HFFc6 (cell line): Measurements from ENCODE around the gene AKAP1. TPM values are rescaled to one million over a fixed set of nuclear protein-coding genes. Genes with fewer than 3 reads are reported as not detected.

Source experiments
- DNase-seq: peaks from one replicate; pipeline ENCODE4 v3.0.0-alpha.2; 2018
- H3K27ac Mint-ChIP-seq: 2 replicates; pipeline ENCODE4 v1.8.0; 2020; ENCODE audit warnings: mild to moderate bottlenecking, mixed read lengths
- H3K27me3 Mint-ChIP-seq: 2 replicates; pipeline ENCODE4 v1.8.0; 2021; ENCODE audit warnings: mild to moderate bottlenecking, moderate library complexity, mixed read lengths; ENCODE audit not compliant: insufficient read depth
- H3K36me3 Mint-ChIP-seq: 2 replicates; pipeline ENCODE4 v1.8.0; 2021; ENCODE audit warnings: low read depth, mixed read lengths
- H3K4me1 Mint-ChIP-seq: 2 replicates; pipeline ENCODE4 v1.8.0; 2020; ENCODE audit warnings: low read depth, mixed read lengths
- H3K4me3 Mint-ChIP-seq: 2 replicates; pipeline ENCODE4 v1.8.0; 2020; ENCODE audit warnings: mild to moderate bottlenecking, moderate library complexity, mixed read lengths
- H3K9me3 Mint-ChIP-seq: 2 replicates; pipeline ENCODE4 v1.8.0; 2020; ENCODE audit warnings: mild to moderate bottlenecking, mixed read lengths
- total RNA-seq, 6 experiments: library from RNA; stranded (reverse); fragmentation: NEBNext Ultra II Directional; extraction: Animal tissue kit (Norgen Biotek cat#: 25700); gene quantifications; 2 replicates in 1 of 6; 3 replicates in 5 of 6; pipeline ENCODE4 v1.2.3, GENCODE V29; 2021
- TF ChIP-seq, protein P1 (sequence below): fragments of 200-600 bp; sonication (generic); IDR thresholded peaks from 2 replicates; pipeline ENCODE4 v1.5.0; 2021; ENCODE audit warnings: antibody characterized with exemption, mild to moderate bottlenecking

AKAP1 gene
- total RNA-seq, 6 experiments from 2014 or later: 9.7 to 12.6 (median 10.7) TPM

DNA sequence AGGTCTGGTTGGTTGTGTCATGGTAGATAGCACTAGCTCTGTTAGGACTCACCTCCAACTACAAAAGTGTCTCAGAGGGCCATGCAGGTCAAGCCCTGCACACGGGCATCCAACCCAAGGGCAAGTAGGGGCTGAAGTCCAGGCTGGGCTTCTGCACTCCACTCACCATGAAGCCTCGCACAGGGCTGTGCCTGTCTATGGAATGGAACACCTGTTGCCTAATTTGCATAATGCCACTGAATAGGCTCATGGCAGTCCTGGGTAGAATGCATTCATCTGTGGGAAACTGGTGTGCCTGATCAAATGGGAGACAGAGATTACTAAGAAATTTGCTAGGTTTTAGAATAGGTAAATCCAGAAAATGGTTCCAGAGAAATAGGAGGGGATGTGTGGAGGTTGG lies 8.0 kb upstream of the AKAP1 start:
- Mint-ChIP-seq H3K4me3 (no peak overlapping the region), H3K27ac (no peak overlapping the region), H3K4me1 (peaks cover 6% of the 10 kb centered on the region), H3K9me3 (no peaks in the 10 kb centered on the region), H3K27me3 (peaks cover 18% of the 10 kb centered on the region), H3K36me3 (no peaks in the 10 kb centered on the region)
- TF ChIP-seq, protein P1, sequence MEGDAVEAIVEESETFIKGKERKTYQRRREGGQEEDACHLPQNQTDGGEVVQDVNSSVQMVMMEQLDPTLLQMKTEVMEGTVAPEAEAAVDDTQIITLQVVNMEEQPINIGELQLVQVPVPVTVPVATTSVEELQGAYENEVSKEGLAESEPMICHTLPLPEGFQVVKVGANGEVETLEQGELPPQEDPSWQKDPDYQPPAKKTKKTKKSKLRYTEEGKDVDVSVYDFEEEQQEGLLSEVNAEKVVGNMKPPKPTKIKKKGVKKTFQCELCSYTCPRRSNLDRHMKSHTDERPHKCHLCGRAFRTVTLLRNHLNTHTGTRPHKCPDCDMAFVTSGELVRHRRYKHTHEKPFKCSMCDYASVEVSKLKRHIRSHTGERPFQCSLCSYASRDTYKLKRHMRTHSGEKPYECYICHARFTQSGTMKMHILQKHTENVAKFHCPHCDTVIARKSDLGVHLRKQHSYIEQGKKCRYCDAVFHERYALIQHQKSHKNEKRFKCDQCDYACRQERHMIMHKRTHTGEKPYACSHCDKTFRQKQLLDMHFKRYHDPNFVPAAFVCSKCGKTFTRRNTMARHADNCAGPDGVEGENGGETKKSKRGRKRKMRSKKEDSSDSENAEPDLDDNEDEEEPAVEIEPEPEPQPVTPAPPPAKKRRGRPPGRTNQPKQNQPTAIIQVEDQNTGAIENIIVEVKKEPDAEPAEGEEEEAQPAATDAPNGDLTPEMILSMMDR: no peak
- DNase-seq: no peak

DNA sequence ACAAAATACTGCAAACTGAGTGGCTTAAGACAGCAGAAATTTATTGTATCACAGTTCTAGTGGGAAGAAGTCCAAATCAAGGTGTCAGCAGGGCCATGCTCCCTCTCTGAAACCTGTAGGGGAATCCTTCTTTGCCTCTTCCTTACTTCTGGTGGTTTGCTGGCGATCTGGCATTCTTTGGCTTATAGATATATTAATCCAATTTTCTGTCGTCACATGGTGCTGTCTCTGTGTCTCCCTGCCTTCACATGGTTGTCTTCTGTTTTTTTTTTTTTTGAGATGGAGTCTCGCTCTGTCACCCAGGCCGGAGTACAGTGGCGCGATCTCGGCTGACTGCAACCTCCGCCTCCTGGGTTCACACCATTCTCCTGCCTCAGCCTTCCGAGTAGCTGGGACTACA lies 6.8 kb upstream of the AKAP1 start:
- peaks cover 13% of the 10 kb centered on the region for H3K4me1 Mint-ChIP-seq
- no peak for DNase-seq

DNA sequence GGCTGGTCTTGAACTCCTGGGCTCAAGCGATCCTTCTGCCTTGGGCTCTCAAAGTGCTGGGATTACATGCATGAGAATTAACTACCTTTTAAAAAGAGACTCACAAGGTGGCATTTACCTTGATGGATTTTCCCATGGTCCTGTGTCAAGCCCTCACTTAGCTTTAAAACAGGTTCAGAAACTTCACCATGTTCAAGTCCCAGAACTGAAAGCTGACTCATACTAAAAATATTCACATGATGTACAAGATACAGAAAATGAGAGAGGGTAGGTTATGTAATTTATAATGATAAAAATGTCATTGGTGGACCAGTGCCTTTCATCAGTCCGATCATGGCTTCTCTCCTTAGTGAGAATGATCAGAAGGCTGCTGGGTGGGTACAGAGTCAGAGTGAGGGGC lies 4.3 kb upstream of the AKAP1 start:
- H3K27me3 Mint-ChIP-seq: peaks cover 8% of the 10 kb centered on the region
- no peaks in the 10 kb centered on the region for H3K9me3 Mint-ChIP-seq
- H3K27ac Mint-ChIP-seq: no peak overlapping the region
- TF ChIP-seq, protein P1: no peak
- no peak overlapping the region for H3K4me3 Mint-ChIP-seq
- DNase-seq: no peak
- peaks cover 17% of the 10 kb centered on the region for H3K4me1 Mint-ChIP-seq
- no peaks in the 10 kb centered on the region for H3K36me3 Mint-ChIP-seq

More for the DNA sequence above, 6.8 kb upstream of the AKAP1 start:
- Mint-ChIP-seq H3K4me3 (no peak overlapping the region), H3K36me3 (no peaks in the 10 kb centered on the region), H3K27me3 (peaks cover 11% of the 10 kb centered on the region), H3K9me3 (no peaks in the 10 kb centered on the region), H3K27ac (no peak overlapping the region)
- TF ChIP-seq, protein P1: no peak

DNA sequence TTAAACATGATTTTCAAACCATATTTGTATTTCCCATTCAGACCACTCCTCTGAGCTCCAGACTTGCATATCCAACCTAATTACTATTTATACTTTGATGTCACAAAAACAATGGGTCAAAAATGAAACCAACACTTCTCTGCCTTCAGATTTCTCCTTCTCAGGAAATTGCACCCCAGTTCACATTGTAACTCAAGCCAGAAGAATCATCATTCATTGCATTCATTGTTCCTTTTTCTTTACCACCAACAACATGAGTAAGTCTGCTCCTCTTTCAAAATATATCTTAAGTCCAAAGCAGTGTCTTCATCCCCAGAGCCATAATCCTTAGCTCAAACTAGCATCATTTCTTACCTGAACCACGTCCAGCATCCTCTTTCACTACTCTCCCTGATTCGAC lies 2.6 kb upstream of the AKAP1 start:
- Mint-ChIP-seq H3K9me3 (no peaks in the 10 kb centered on the region), H3K4me3 (no peak overlapping the region), H3K27ac (no peak overlapping the region), H3K36me3 (no peaks in the 10 kb centered on the region), H3K27me3 (peaks cover 7% of the 10 kb centered on the region), H3K4me1 (peaks cover 28% of the 10 kb centered on the region)
- no peak for DNase-seq
- TF ChIP-seq, protein P1: no peak

DNA sequence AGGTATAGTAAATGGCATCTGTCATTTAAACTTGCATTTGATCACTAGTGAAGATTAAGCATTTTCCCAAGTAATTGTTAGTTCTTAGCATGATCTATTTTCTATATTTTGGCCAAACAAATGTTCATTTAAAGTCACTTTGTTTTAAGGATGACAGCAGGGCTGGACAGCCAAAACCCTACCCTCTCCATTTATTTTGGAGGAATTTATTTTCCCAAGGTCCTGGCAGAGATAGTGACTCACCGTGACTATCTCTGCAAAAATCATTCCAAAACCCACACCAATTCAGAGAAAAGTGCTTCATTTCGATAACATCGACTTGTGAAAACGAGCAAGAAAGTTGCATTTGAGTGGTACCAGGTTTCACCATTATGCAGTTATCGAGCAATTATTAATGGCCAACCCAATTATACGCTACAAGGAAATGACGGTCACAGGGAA lies 665 bp upstream of the AKAP1 start:
- Mint-ChIP-seq H3K9me3 (no peaks in the 10 kb centered on the region), H3K27ac (peak overlapping the region; percentile 94), H3K36me3 (no peaks in the 10 kb centered on the region), H3K4me3 (peak overlapping the region; percentile 94), H3K4me1 (peaks cover 29% of the 10 kb centered on the region), H3K27me3 (peaks cover 7% of the 10 kb centered on the region)
- peak; percentile 32 for DNase-seq
- TF ChIP-seq, protein P1: no peak
